DMS 273 treated with DMSO at 0.1 percent for 48 hours (cell line): ENCODE measurements around the gene TNPO2.
A peak's percentile ranks its signal among the peaks of the same experiment; 100 is the strongest.
"Not testable (repeated sequence)": the region's sequence is repeated elsewhere in the genome, so short reads cannot be mapped to it uniquely, and the experiment has no call there.

Experiments
- DNase-seq: peaks from one replicate; lab custom pipeline; 2025; lab: John Stamatoyannopoulos, UW

The TNPO2 gene

DNA sequence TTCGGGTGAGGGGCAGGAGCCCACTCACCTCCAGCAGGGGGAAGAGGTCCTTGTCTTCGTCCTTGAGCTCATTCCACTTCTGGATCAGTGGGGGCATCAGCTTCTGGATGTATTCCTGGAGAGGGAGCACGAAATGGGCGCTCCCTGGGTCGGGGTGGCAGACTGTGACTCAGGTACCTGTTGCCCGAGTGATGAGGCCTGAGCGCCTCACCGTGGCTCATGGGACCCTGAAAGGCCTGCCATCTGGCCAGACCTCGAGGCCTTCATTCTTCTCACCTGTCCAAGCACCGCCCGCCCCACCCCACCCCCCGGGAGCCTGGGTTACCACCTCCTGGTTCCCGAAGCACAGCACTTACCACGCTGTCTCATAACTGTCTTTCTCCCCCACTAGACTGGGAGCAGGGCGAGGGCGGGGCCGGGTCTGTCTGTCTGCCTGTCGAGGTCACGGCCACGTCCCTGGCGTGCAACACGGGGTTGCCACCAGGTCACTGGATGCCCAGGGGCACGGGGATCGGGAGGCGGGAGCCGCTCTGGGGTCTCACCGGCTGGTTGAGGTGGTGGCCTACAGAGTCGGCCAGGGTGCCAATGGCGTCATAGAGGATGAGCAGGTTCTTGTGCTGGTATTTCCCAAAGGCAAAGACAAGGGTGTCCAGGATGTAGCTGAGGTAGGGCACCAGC is 17.9 kb downstream of the TNPO2 start:
- no peak for DNase-seq

DNA sequence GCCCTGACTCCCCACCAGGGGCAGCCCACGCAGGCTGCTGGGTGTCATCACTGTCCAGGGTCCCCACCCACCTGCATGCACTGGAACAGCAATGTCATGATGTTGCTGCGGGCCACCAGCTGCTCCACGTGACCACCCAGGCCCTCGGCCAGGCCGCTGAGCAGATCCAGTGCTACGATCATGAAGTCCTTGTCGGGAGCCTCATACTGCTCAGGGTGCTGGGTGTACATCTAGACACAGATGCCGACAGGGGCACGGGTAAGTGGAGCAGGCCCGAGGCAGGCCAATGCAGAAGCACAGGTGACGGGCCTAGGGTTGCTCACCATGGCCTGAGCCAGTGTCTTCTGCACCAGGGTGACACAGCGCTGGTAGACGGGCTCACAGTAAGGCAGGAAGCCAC is 18.6 kb downstream of the TNPO2 start:
- DNase-seq, result no peak

GRCh38 chr19:12703046-12703445 is 20.7 kb downstream of the TNPO2 start:
- peak; percentile 64 for DNase-seq

GRCh38 chr19:12701596-12702282 is 22.0 kb downstream of the TNPO2 start:
- DNase-seq, result no peak

DNA sequence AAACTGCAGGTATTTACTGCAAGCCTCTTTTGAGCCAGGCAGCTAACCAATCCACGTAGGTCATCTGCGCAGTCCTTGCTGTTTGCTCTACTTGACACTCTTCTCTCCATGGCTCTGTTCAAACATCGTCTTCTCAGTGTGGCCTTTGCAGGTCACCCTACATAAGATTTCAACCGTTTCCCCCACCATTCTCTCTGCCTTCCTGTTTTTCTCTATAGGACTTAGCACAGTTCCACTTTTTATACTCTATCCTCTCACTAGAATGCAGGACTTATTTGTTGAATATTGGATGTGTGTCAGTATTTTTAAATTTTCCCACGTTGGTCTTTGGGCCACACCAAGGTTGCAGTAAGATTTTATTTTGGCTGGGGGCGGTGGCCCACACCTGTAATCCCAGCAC is 25.6 kb downstream of the TNPO2 start:
- no peak for DNase-seq

- DNase-seq, result not testable (repeated sequence)
These were observed 26.3 kb downstream of the TNPO2 start for GRCh38 chr19:12697425-12697824.

DNA sequence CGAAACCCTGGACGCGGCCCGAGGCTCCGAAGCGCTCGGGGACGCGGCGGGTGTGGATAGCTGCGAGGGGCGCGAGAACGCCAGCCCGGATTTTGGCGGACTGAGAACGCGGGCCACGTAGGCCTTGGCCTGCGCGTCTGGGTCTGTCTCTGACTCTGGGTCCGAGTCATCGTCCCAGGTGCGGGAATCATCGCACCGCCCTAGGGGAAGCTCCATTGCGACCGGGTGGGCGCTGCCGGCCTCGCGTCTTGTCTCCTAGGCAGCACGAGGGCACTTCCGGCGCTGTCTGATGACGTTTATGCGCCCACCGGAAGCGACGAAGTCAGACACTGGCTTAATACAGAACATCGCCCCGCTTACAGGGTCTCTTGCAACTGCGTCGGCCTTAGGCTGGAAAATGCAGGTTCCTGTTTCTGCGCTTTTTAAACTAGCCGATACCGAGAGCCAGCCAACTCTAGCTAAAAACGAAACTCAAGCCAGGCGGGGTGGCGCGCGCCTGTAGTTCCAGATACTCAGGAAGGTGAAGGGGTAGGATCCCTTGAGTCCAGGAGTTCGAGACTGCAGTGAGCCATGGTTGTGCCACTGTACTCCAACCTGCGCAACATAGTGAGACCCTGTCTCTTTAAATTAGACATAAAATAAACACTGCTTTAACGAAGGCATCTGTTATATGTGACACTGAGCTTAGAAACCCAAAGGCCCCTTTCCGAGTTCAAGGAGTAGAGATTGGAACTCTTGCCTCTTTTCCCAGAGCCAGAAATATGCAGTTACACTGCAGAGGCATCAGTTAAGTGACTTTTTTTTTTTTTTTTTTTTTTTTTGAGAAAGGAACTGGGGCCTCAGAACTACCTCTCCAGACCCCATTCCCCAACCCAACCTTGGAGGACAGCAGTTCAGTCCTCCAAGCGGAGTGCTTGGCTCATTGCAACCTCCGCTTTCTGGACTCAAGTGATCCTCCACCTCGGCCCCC is 27.1 kb downstream of the TNPO2 start, which contains the start of gene FBXW9:
FBXW9 (minus strand) TSS at position 266 of the 970 bp plus-strand sequence; CDS start at position 216, 50 bp downstream.
- peak; percentile 86 for DNase-seq

- no peak for DNase-seq
These were observed 27.8 kb downstream of the TNPO2 start for GRCh38 chr19:12695997-12696365.

- DNase-seq, result no peak
These were observed 28.2 kb downstream of the TNPO2 start for GRCh38 chr19:12695514-12695913.

DNA sequence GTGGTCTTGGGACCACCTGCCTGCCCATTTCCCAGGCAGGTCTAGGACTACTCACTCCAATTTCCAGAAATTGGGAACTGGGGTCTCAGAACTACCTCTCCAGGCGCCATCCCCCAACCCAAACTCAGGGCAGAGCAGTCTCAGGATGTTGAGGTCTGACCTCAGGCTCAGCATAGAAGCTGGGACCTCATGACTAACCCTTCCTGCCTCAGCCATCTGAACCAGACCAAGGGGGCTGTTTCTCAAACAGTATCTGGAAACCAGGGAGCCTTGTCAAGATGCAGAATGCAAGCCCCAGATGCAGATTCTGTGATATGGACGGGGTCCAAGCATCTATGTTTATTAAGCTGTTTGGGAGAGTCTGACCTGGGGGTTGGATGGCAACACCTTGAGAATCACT is 28.6 kb downstream of the TNPO2 start:
- DNase-seq, result no peak

GRCh38 chr19:12694641-12695040 is 29.1 kb downstream of the TNPO2 start:
- DNase-seq, result no peak

DNA sequence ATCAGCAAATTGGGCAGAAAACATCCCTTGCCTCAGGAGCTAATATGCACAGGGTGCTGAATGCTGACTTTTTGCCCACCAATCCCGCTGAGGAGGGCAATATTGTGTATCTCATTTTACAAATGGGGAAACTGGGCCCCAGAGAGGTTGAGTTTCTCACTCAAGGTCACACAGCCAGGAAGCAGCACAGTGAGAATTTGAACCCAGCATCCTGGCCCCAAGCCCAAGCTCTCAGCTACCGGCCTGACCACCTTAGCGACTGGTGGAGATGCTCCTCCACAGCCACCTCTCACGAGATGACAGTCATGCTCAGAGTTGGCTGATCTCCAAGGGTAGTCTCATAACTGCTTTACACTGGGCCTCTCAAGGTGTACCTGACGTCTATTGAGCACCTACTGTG is 30.8 kb downstream of the TNPO2 start:
- DNase-seq, result no peak

GRCh38 chr19:12689581-12690216 is 34.0 kb downstream of the TNPO2 start:
- no peak for DNase-seq

DNA sequence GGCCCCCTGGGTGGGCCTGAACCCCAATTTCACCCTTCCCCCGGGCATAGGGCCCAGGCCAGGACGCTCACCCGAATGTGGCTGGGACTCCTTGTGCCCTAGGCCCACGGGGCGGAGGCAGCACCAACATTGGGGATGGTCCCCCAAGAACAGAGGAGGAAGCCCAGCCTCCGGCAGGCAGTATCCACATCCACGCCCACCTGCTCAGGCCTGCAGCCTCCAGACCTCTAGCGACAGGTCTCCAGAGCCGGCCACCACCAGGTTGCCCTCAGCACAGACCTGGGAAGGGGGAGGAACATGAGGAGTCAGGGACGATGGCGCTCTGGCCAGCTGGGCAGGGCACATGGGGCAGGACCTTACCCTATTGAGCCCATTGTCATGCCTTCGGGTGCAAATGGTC is 34.7 kb downstream of the TNPO2 start:
- DNase-seq, result no peak

DNA sequence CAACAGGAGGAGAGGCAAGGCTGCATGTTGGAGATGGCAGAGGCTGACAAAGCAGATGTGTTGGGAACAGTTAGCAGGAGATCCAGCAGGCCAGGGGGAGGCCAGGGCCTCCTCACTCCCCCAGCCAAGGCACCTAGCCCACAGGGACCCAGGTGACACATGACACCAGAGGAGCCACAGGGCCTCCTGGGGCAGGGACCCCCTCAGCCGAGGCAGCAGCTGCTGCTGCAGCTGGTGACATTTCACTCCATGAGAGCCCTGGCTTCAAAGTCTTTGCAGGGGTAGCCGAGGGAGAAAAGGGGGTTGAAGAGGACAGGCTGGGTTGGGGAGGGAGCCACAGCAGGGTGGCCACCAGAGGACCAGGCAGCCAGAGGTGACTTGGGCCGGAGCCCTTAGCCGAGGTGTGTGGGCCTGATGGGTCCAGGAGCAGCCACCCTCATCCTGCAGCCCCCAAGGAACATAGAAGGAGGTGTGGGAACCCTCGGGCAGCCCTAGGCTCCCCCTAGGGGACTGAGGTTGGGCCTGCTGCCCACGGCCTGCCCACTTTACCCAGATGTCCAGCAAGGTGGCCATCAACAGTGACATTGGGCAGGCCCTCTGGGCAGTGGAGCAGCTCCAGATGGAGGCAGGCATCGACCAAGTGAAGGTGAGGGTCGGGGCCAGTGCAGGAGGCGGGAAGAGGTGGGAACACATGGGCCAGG is 36.1 kb downstream of the TNPO2 start, which contains the start of gene GNG14:
GNG14 (plus strand) TSS at position 503 of the 701 bp plus-strand sequence; CDS start at position 554, 51 bp downstream.
- no peak for DNase-seq

- DNase-seq, result no peak
These were observed 37.9 kb downstream of the TNPO2 start for GRCh38 chr19:12685831-12686230.

- DNase-seq, result peak; percentile 99
These were observed 42.4 kb downstream of the TNPO2 start, which contains the start of gene DHPS for GRCh38 chr19:12681074-12681987. TSS of gene DHPS (minus strand) at chr19:12681880. CDS start at chr19:12681766, 114 bp downstream.

DNA sequence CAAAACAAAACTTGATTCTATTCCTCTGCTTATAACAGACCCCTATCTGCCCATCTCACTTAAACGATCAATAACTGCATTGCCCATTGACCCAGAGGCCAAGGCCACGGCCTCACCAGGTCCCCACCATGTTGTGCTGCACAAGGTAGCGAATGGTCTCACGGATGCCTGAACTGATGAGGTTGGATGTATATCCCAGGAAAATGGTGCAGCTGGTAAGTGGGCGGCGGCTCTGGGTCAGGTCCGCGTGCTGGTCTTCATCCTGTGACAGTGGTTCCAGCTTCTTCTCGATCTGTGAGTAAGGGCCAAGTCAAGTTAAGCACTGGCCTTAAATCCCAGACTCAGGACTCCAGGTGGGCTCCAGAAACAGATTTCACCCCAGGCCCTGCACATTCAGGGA is 43.7 kb downstream of the TNPO2 start:
- no peak for DNase-seq

DNA sequence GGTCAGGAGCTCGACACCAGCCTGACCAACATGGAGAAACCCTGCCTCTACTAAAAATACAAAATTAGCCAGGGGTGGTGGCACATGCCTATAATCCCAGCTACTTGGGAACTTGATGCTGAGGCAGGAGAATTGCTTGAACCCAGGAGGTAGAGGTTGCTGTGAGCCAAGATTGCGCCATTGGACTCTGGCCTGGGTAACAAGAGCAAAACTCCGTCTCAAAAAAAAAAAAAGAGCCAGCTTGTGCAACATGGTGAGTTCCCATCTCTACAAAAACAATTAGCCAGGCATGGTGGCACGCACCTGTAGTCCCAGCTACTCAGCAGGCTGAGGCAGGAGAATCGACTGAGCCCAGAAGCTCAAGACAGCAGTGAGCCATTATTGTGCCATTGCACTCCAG is 45.7 kb downstream of the TNPO2 start:
- not testable (repeated sequence) for DNase-seq

DNA sequence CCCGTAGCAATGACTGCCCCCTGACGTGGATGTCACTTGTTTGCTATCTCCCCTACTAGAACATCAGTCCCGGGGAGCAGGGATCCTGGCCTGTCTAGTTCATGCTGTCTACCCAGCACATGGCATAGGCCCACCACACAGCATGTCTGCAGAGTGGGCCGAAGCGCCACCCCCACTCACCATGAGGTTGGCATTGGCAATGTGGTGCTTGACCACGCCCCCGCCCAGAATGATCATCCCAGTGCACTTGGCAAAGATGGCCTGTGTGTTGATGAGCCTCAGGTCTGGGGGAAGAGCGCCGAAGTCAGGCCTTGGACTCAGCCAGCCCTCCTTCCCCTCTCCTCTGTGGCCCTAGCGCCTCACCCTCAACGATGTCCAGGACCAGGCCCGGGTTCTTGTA is 46.8 kb downstream of the TNPO2 start:
- no peak for DNase-seq
